ENCODE data around the gene ALOX12B. TPM values are rescaled to one million over a fixed set of nuclear protein-coding genes. Genes with fewer than 3 reads are reported as not detected.
A peak's percentile ranks its signal among the peaks of the same experiment; 100 is the strongest.
"Not testable (repeated sequence)": the region's sequence is repeated elsewhere in the genome, so short reads cannot be mapped to it uniquely, and the experiment has no call there.

The ALOX12B gene
- total RNA-seq, 1 donor: 1.1 TPM

- DNase-seq (ENCODE audit: low read depth in 2 of 3, low spot score in 2 of 3): no peak
These were observed 18.6 kb downstream of the ALOX12B start for GRCh38 chr17:8068736-8069586.

GRCh38 chr17:8067806-8068205 is 19.7 kb downstream of the ALOX12B start:
- no peak for DNase-seq (ENCODE audit: low read depth in 2 of 3, low spot score in 2 of 3)

- no peak for DNase-seq (ENCODE audit: low read depth in 2 of 3, low spot score in 2 of 3)
These were observed 20.4 kb downstream of the ALOX12B start for GRCh38 chr17:8066841-8067775.

- no peak for DNase-seq (ENCODE audit: low read depth in 2 of 3, low spot score in 2 of 3)
These were observed 22.9 kb downstream of the ALOX12B start for GRCh38 chr17:8064561-8065019.

GRCh38 chr17:8063761-8064534 is 23.6 kb downstream of the ALOX12B start:
- no peak for DNase-seq (ENCODE audit: low read depth in 2 of 3, low spot score in 2 of 3)

- no peak for DNase-seq (ENCODE audit: low read depth in 2 of 3, low spot score in 2 of 3)
These were observed 24.6 kb downstream of the ALOX12B start for GRCh38 chr17:8062807-8063483.

- no peak for DNase-seq (ENCODE audit: low read depth in 2 of 3, low spot score in 2 of 3)
These were observed 25.1 kb downstream of the ALOX12B start for GRCh38 chr17:8062435-8062806.

GRCh38 chr17:8061851-8062250 is 25.7 kb downstream of the ALOX12B start:
- DNase-seq (ENCODE audit: low read depth in 2 of 3, low spot score in 2 of 3): not testable (repeated sequence)

- peak; percentile 52 to 84 (median 63) for DNase-seq (ENCODE audit: low read depth in 2 of 3, low spot score in 2 of 3)
These were observed 27.2 kb downstream of the ALOX12B start for GRCh38 chr17:8060274-8060673.

GRCh38 chr17:8059131-8059530 is 28.4 kb downstream of the ALOX12B start:
- no peak for DNase-seq (ENCODE audit: low read depth in 2 of 3, low spot score in 2 of 3)

- peak; percentile 36 to 89 (median 76) for DNase-seq (ENCODE audit: low read depth in 2 of 3, low spot score in 2 of 3)
These were observed 29.8 kb downstream of the ALOX12B start for GRCh38 chr17:8057691-8058114.

GRCh38 chr17:8056976-8057625 is 30.4 kb downstream of the ALOX12B start:
- no peak for DNase-seq (ENCODE audit: low read depth in 2 of 3, low spot score in 2 of 3)

- peak in 2 of 3 donors; percentile 85 to 90 for DNase-seq (ENCODE audit: low read depth in 2 of 3, low spot score in 2 of 3)
These were observed 31.1 kb downstream of the ALOX12B start for GRCh38 chr17:8056232-8056975.

GRCh38 chr17:8055851-8056231 is 31.7 kb downstream of the ALOX12B start:
- DNase-seq (ENCODE audit: low read depth in 2 of 3, low spot score in 2 of 3): no peak

- no peak for DNase-seq (ENCODE audit: low read depth in 2 of 3, low spot score in 2 of 3)
These were observed 33.9 kb downstream of the ALOX12B start for GRCh38 chr17:8053600-8053999.

GRCh38 chr17:8052256-8053252 is 35.0 kb downstream of the ALOX12B start:
- DNase-seq (ENCODE audit: low read depth in 2 of 3, low spot score in 2 of 3): no peak

- DNase-seq (ENCODE audit: low read depth in 2 of 3, low spot score in 2 of 3): no peak
These were observed 35.7 kb downstream of the ALOX12B start for GRCh38 chr17:8051831-8052230.

GRCh38 chr17:8048736-8049135 is 38.8 kb downstream of the ALOX12B start:
- DNase-seq (ENCODE audit: low read depth in 2 of 3, low spot score in 2 of 3): no peak
